Dermis blood vessel endothelial cell (primary cell): ENCODE results near the gene IRF7. TPM values are rescaled to one million over a fixed set of nuclear protein-coding genes. Genes with fewer than 3 reads are reported as not detected.

Experiments
- DNase-seq: peaks from one replicate; pipeline ENCODE4 v3.0.0; 2010
- total RNA-seq: library from RNA; depleted of rRNA; stranded (reverse); fragments of >200 nt; gene quantifications from 2 replicates; pipeline ENCODE4 v1.2.3, GENCODE V29; 2014

The IRF7 gene
- total RNA-seq, 1 donor from 2014 or later = 24.2 TPM

GRCh38 chr11:563066-563811 lies 52.5 kb downstream of the IRF7 start:
- DNase-seq = no peak

Other genes with a start within 250 kb of the IRF7 start
- gene B4GALNT4, start 246.5 kb downstream of the IRF7 start, total RNA-seq = 0.42 and 5.6 TPM in 2 replicates
- gene PKP3, start 221.7 kb downstream of the IRF7 start, total RNA-seq = 0.09 and 0.68 TPM in 2 replicates
- gene SIGIRR, start 201.0 kb downstream of the IRF7 start, total RNA-seq = 43.2 and 52.2 TPM in 2 replicates
- gene ANO9, start 173.9 kb downstream of the IRF7 start, total RNA-seq = 0.42 and 10.7 TPM in 2 replicates
- gene PTDSS2, start 165.7 kb downstream of the IRF7 start, total RNA-seq = 34.5 and 50.2 TPM in 2 replicates
- gene RNH1, start 108.7 kb downstream of the IRF7 start, total RNA-seq = 257 and 310 TPM in 2 replicates
- 51.6 and 70.2 TPM in 2 replicates for gene HRAS, start 80.4 kb downstream of the IRF7 start, total RNA-seq
- gene LRRC56, start 78.4 kb downstream of the IRF7 start, total RNA-seq = 0.56 and 0.68 TPM in 2 replicates
- 1.3 and 2.6 TPM in 2 replicates for gene LMNTD2, start 55.2 kb downstream of the IRF7 start, total RNA-seq
- 21.3 and 25.2 TPM in 2 replicates for gene RASSF7, start 55.0 kb downstream of the IRF7 start, total RNA-seq
- 27.7 and 31.4 TPM in 2 replicates for gene PHRF1, start 39.5 kb downstream of the IRF7 start, total RNA-seq
- not detected in 2 replicates for gene CDHR5, start 9.0 kb upstream of the IRF7 start, total RNA-seq
- gene SCT, start 11.2 kb upstream of the IRF7 start, total RNA-seq = not detected in 2 replicates
- under 0.01 TPM in 1 of 2 replicates, not detected in the other for gene DRD4, start 21.3 kb upstream of the IRF7 start, total RNA-seq
- 36.8 and 40.8 TPM in 2 replicates for gene DEAF1, start 79.3 kb upstream of the IRF7 start, total RNA-seq
- gene TMEM80, start 79.9 kb upstream of the IRF7 start, total RNA-seq = 10.7 and 12.4 TPM in 2 replicates
- 2.7 and 3.1 TPM in 2 replicates for gene EPS8L2, start 90.3 kb upstream of the IRF7 start, total RNA-seq
- gene TALDO1, start 131.5 kb upstream of the IRF7 start, total RNA-seq = 115 and 149 TPM in 2 replicates
- gene GATD1, start 161.5 kb upstream of the IRF7 start, total RNA-seq = 19.6 and 23.4 TPM in 2 replicates
- gene CEND1, start 174.1 kb upstream of the IRF7 start, total RNA-seq = 0.14 and 0.17 TPM in 2 replicates
- 7.1 and 13.6 TPM in 2 replicates for gene SLC25A22, start 182.3 kb upstream of the IRF7 start, total RNA-seq
- 7.8 and 12.1 TPM in 2 replicates for gene PIDD1, start 189.3 kb upstream of the IRF7 start, total RNA-seq
- 199 and 232 TPM in 2 replicates for gene RPLP2, start 194.0 kb upstream of the IRF7 start, total RNA-seq
- 41.4 and 76.9 TPM in 2 replicates for gene PNPLA2, start 203.0 kb upstream of the IRF7 start, total RNA-seq
- 27.5 and 29.8 TPM in 2 replicates for gene CRACR2B, start 212.0 kb upstream of the IRF7 start, total RNA-seq
- 700 and 712 TPM in 2 replicates for gene CD151, start 217.0 kb upstream of the IRF7 start, total RNA-seq
- 81.9 and 193 TPM in 2 replicates for gene POLR2L, start 226.6 kb upstream of the IRF7 start, total RNA-seq
- gene TSPAN4, start 226.9 kb upstream of the IRF7 start, total RNA-seq = 167 and 179 TPM in 2 replicates